Measurements from ENCODE around the gene FBF1.
"Not testable (repeated sequence)": the region's sequence is repeated elsewhere in the genome, so short reads cannot be mapped to it uniquely, and the experiment has no call there.

FBF1 gene

DNA sequence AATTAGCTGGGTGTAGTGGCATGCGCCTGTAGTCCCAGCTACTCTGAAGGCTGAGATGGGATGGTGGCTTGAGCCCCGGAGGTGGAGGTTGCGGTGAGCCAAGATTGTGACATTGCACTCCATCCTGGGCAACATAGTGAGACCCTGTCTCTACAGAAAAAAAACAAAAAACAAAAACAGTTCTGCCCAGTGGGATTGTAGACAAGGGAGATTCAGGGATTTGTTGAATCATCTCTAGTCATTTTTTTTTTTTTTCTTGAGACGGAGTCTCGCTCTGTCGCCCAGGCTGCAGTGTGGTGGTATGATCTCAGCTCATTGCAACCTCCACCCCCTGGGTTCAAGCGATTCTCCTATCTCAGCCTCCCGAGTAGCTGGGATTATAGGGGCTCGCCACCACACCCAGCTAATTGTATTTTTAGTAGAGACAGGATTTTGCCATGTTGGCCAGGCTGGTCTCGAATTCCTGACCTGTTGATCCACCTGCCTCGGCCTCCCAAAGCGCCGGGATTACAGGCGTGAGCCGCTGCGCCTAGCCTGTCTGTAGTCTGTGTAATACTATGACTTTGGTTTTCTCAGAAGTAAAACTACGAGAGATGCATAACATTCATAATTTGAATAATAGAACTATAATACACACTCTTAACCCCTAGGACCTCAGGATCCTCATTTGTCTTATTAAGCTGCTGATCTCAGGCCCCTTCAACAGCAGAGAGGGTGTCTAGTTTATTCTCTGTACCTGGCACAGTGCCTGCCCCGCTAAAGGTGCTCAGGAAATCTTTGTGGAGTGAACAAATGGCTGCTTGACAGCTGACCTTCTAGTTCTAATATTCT is 39.6 kb upstream of the FBF1 start:
- peaks cover 19% of the 10 kb centered on the region for H3K36me3 Mint-ChIP-seq (ENCODE audit: low read depth)
- TF ChIP-seq, protein P1, sequence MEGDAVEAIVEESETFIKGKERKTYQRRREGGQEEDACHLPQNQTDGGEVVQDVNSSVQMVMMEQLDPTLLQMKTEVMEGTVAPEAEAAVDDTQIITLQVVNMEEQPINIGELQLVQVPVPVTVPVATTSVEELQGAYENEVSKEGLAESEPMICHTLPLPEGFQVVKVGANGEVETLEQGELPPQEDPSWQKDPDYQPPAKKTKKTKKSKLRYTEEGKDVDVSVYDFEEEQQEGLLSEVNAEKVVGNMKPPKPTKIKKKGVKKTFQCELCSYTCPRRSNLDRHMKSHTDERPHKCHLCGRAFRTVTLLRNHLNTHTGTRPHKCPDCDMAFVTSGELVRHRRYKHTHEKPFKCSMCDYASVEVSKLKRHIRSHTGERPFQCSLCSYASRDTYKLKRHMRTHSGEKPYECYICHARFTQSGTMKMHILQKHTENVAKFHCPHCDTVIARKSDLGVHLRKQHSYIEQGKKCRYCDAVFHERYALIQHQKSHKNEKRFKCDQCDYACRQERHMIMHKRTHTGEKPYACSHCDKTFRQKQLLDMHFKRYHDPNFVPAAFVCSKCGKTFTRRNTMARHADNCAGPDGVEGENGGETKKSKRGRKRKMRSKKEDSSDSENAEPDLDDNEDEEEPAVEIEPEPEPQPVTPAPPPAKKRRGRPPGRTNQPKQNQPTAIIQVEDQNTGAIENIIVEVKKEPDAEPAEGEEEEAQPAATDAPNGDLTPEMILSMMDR (IDR thresholded peaks at IDR 0.05; ENCODE audit: unreplicated experiment in 3 of 3): no peak
- H3K4me3 Mint-ChIP-seq: peak overlapping the region; percentile 92 to 95 (median 95)
- H3K27me3 Mint-ChIP-seq (ENCODE audit: low read depth): no peaks in the 10 kb centered on the region
- H3K4me1 Mint-ChIP-seq: peaks cover 69% of the 10 kb centered on the region
- H3K27ac Mint-ChIP-seq: peak overlapping the region; percentile 100
- H3K9me3 Mint-ChIP-seq: no peaks in the 10 kb centered on the region

DNA sequence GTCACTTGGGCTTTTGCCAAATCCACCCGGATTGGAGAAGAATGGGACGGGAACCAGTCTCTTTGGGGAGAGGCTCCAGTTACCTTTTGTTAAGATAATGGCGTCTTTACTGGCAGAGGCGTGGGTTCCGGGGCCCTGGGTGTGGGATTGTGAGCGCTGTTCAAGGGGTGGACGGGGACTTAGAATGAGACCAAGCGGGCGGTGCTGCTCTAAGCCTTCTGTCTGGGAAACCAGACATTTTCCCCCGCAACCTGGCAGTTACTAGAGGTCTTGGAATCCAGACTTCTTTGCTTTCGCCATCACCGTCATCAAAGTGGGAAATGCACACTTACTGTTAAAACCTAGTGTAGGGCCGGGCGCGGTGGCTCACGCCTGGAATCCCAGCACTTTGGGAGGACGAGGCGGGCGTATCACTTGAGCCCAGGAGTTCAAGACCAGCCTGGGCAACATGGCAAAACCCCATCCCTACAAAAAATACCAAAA is 38.9 kb upstream of the FBF1 start:
- H3K4me3 Mint-ChIP-seq: peak overlapping the region; percentile 92 to 95 (median 95)
- TF ChIP-seq, protein P1 (IDR thresholded peaks at IDR 0.05; ENCODE audit: unreplicated experiment in 3 of 3): no peak
- H3K36me3 Mint-ChIP-seq (ENCODE audit: low read depth): peaks cover 19% of the 10 kb centered on the region
- peak overlapping the region; percentile 100 for H3K27ac Mint-ChIP-seq
- no peaks in the 10 kb centered on the region for H3K9me3 Mint-ChIP-seq
- H3K4me1 Mint-ChIP-seq: peaks cover 69% of the 10 kb centered on the region
- no peaks in the 10 kb centered on the region for H3K27me3 Mint-ChIP-seq (ENCODE audit: low read depth)

DNA sequence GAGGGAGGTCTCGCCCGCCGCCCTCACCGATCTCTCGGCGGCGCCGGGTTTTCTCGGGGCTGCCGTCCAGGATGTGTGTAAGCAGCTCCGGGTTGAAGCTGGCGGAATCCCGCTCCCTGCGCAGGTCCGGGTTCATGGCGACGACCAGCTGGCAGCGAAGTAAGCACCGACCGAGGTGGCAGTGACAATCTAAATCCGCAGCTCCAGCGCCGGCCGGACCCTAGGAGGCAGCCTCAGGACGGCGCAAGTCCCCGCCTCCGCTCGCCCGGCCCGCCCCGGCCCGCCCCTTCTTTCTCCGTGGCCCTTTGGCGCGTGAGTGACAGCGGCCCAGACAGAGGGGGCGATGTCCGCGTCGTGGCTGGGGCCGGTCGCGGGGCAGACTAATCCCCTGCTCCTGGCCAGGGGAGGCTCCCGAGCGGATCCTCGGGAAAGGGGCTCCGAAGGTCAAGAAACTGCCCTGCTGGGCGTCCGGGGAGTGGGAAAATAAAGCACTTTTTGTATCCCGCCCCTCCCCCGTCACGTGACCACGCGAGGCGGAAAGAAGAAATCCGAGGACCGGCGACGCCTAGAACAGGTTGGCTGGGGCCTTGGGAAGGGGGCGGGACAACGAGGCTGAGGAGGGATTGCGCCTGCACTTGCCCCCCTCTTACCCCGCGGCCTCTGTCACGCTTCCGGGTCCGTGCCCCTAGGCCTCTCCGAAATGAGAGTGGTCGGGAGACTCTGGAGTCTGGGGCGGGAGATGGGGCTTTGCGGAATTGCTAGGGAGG is 38.3 kb upstream of the FBF1 start, which contains the start of the genes ACOX1 and TEN1:
Gene ACOX1, minus strand, starts transcription at position 229 of the 767 bp plus-strand sequence. Its CDS starts 93 bp downstream, at position 136.
Gene TEN1, plus strand, starts transcription at position 303 of the 767 bp plus-strand sequence. CDS start 6,953 bp downstream, outside the sequence.
- Mint-ChIP-seq H3K27ac (peak within 1 kb of the TSS; percentile 100), H3K27me3 (ENCODE audit: low read depth) (no peaks in the 10 kb centered on the region), H3K4me3 (peak within 1 kb of the TSS; percentile 92 to 95 (median 95)), H3K4me1 (peaks cover 66% of the 10 kb centered on the region), H3K36me3 (ENCODE audit: low read depth) (peaks cover 23% of the 10 kb centered on the region), H3K9me3 (no peaks in the 10 kb centered on the region)
- TF ChIP-seq, protein P1 (IDR thresholded peaks at IDR 0.05; ENCODE audit: unreplicated experiment in 3 of 3): peak in 2 of 3 experiments; percentile 28 to 47

DNA sequence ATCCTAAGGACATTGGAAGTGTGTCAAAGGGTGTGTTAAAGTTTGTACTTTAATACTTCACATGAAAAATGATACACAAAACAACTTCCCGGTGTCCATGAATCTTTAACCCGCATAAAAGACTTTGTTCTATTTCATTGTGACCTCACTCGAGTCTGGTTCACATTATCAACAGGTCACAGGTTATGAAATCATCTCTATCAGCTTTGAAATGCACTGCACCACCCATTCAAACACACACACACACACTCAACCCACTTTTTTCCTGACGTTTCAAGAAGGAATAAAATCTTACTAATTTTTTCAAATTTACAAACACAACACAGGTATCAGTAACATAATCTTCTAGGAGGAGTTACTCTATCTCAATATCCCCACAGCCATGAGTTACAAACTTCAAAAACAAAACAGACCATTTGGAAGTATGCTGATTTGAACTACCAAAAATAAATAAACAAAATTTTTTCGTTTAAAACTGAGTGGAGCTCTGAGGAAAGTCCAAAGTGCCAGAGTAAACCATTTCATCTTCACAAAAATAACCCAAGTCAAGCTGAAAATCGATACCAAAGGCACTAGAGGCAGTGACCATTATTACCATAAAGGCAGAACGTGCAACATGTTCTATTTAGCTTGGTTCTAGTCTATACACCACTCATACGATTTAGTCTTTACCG is 35.5 kb upstream of the FBF1 start:
- TF ChIP-seq, protein P1 (IDR thresholded peaks at IDR 0.05; ENCODE audit: unreplicated experiment in 3 of 3): no peak
- H3K4me3 Mint-ChIP-seq: peak overlapping the region; percentile 55 to 64 (median 58)
- peak overlapping the region; percentile 1 to 62 (median 51) for H3K27ac Mint-ChIP-seq
- no peaks in the 10 kb centered on the region for H3K27me3 Mint-ChIP-seq (ENCODE audit: low read depth)
- H3K36me3 Mint-ChIP-seq (ENCODE audit: low read depth): peaks cover 45% of the 10 kb centered on the region
- peaks cover 45% of the 10 kb centered on the region for H3K4me1 Mint-ChIP-seq
- H3K9me3 Mint-ChIP-seq: no peaks in the 10 kb centered on the region

DNA sequence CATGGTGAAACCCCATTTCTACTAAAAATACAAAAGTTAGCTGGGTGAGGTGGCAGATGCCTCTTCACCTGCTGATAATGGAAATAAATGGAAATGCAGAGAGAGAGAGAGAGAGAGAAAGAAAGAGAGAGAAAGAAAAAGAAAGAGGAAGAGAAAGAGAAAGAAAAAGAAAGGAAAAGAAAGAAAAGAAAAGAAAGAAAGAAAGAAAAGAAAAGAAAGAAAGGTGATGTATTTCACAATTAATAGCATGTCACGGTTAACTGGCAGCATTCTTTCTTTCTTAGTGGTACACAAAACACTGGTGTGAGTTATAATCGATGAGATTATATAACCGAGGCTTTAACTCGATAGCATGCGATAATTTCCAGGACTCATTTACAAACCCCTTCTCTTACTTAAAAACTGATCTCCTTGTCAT is 34.9 kb upstream of the FBF1 start:
- Mint-ChIP-seq H3K4me1 (peaks cover 40% of the 10 kb centered on the region), H3K27me3 (ENCODE audit: low read depth) (no peaks in the 10 kb centered on the region), H3K27ac (peak overlapping the region; percentile 1 to 62 (median 51)), H3K9me3 (no peaks in the 10 kb centered on the region), H3K36me3 (ENCODE audit: low read depth) (peaks cover 48% of the 10 kb centered on the region), H3K4me3 (peak overlapping the region; percentile 48 to 67 (median 56))
- TF ChIP-seq, protein P1 (IDR thresholded peaks at IDR 0.05; ENCODE audit: unreplicated experiment in 3 of 3): no peak

DNA sequence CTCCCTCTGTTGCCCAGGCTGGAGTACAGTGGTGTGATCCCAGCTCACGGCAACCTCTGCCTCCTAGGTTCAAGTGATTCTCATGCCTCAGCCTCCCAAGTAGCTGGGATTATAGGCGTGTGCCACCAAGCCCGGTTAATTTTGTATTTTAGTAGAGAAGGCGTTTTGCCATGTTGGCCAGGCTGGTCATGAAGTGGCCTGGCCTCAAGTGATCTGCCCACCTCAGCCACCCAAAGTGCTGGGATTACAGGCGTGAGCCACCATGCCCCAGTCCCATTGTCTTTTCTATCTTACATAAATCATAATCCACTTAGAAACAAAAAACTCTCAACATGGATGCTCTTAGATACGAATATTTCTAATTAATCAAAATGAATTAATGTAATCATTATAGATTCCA is 34.3 kb upstream of the FBF1 start:
- H3K9me3 Mint-ChIP-seq; H3K4me3 Mint-ChIP-seq; H3K27ac Mint-ChIP-seq; H3K27me3 Mint-ChIP-seq (ENCODE audit: low read depth): not testable (repeated sequence)
- peaks cover 36% of the 10 kb centered on the region for H3K4me1 Mint-ChIP-seq
- H3K36me3 Mint-ChIP-seq (ENCODE audit: low read depth): peaks cover 54% of the 10 kb centered on the region

Measured in nephron (organoid).